Measurements from ENCODE around the gene WSCD2. TPM values are rescaled to one million over a fixed set of nuclear protein-coding genes. Genes with fewer than 3 reads are reported as not detected.

WSCD2 gene
- total RNA-seq, 6 experiments from 2014 or later: not detected

- peaks cover 51% of the 10 kb centered on the region for H3K9me3 Mint-ChIP-seq
- TF ChIP-seq CTCF (IDR thresholded peaks at IDR 0.05): no peak
- peaks cover 5% of the 10 kb centered on the region; the same call in 1 of the 2 replicates for H3K36me3 Mint-ChIP-seq (ENCODE audit: low read depth)
- no peaks in the 10 kb centered on the region for H3K4me1 Mint-ChIP-seq (ENCODE audit: low read depth)
- no peak overlapping the region for H3K4me3 Mint-ChIP-seq
- H3K27me3 Mint-ChIP-seq (ENCODE audit: insufficient read depth): peaks cover 1% of the 10 kb centered on the region; the same call in 1 of the 2 replicates
- no peak overlapping the region for H3K27ac Mint-ChIP-seq
- no peak for DNase-seq
Observed at GRCh38 chr12:108176292-108176691, 47.2 kb downstream of the WSCD2 start.

- Mint-ChIP-seq H3K27me3 (ENCODE audit: insufficient read depth) (peaks cover 1% of the 10 kb centered on the region; the same call in 1 of the 2 replicates), H3K27ac (no peak overlapping the region)
- no peak for TF ChIP-seq CTCF (IDR thresholded peaks at IDR 0.05)
Observed at GRCh38 chr12:108177131-108177530, 48.0 kb downstream of the WSCD2 start.

DNA sequence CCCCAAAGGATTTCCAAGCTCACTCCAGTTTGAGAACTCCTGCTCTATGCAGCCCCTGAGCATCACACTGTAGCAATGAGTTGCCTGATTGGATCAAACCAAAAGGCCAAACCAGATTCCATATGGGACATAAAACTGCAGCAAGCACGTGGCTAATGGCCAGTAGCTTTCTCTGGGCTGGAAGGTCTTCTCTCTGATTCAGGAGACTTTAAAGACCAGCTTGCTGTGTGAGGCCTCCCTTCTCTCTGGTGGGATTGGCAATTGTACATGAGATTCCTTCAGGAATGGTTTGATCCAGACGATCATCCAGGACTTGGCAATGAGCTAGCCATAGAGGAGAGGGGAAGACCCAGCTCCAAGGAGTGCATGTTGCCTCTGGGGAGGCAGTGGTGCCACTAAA, 50.2 kb downstream of the WSCD2 start:
- DNase-seq: no peak
- Mint-ChIP-seq H3K27me3 (ENCODE audit: insufficient read depth) (no peaks in the 10 kb centered on the region), H3K27ac (no peak overlapping the region), H3K9me3 (peaks cover 48% of the 10 kb centered on the region), H3K36me3 (ENCODE audit: low read depth) (peaks cover 5% of the 10 kb centered on the region; the same call in 1 of the 2 replicates), H3K4me1 (ENCODE audit: low read depth) (no peaks in the 10 kb centered on the region), H3K4me3 (no peak overlapping the region)
- no peak for TF ChIP-seq CTCF (IDR thresholded peaks at IDR 0.05)

More at GRCh38 chr12:108177131-108177530, 48.0 kb downstream of the WSCD2 start:
- Mint-ChIP-seq H3K36me3 (ENCODE audit: low read depth) (peaks cover 5% of the 10 kb centered on the region; the same call in 1 of the 2 replicates), H3K4me1 (ENCODE audit: low read depth) (no peaks in the 10 kb centered on the region), H3K4me3 (no peak overlapping the region), H3K9me3 (peaks cover 46% of the 10 kb centered on the region)
- no peak for DNase-seq

- Mint-ChIP-seq H3K27ac (no peak overlapping the region), H3K9me3 (peaks cover 50% of the 10 kb centered on the region), H3K36me3 (ENCODE audit: low read depth) (peaks cover 5% of the 10 kb centered on the region; the same call in 1 of the 2 replicates), H3K4me3 (no peak overlapping the region), H3K4me1 (ENCODE audit: low read depth) (no peaks in the 10 kb centered on the region), H3K27me3 (ENCODE audit: insufficient read depth) (no peaks in the 10 kb centered on the region)
- TF ChIP-seq CTCF (IDR thresholded peaks at IDR 0.05): no peak
- DNase-seq: no peak
Observed at GRCh38 chr12:108180255-108181094, 51.4 kb downstream of the WSCD2 start.

GRCh38 chr12:108181095-108181454, 52.0 kb downstream of the WSCD2 start:
- H3K27me3 Mint-ChIP-seq (ENCODE audit: insufficient read depth): no peaks in the 10 kb centered on the region
- DNase-seq: no peak
- TF ChIP-seq CTCF (IDR thresholded peaks at IDR 0.05): no peak
- peaks cover 54% of the 10 kb centered on the region for H3K9me3 Mint-ChIP-seq
- peaks cover 5% of the 10 kb centered on the region; the same call in 1 of the 2 replicates for H3K36me3 Mint-ChIP-seq (ENCODE audit: low read depth)
- H3K4me3 Mint-ChIP-seq: no peak overlapping the region
- no peak overlapping the region for H3K27ac Mint-ChIP-seq
- H3K4me1 Mint-ChIP-seq (ENCODE audit: low read depth): no peaks in the 10 kb centered on the region
